ENCODE results near the gene IHH.
A peak's percentile ranks its signal among the peaks of the same experiment; 100 is the strongest.

Gene IHH

DNA sequence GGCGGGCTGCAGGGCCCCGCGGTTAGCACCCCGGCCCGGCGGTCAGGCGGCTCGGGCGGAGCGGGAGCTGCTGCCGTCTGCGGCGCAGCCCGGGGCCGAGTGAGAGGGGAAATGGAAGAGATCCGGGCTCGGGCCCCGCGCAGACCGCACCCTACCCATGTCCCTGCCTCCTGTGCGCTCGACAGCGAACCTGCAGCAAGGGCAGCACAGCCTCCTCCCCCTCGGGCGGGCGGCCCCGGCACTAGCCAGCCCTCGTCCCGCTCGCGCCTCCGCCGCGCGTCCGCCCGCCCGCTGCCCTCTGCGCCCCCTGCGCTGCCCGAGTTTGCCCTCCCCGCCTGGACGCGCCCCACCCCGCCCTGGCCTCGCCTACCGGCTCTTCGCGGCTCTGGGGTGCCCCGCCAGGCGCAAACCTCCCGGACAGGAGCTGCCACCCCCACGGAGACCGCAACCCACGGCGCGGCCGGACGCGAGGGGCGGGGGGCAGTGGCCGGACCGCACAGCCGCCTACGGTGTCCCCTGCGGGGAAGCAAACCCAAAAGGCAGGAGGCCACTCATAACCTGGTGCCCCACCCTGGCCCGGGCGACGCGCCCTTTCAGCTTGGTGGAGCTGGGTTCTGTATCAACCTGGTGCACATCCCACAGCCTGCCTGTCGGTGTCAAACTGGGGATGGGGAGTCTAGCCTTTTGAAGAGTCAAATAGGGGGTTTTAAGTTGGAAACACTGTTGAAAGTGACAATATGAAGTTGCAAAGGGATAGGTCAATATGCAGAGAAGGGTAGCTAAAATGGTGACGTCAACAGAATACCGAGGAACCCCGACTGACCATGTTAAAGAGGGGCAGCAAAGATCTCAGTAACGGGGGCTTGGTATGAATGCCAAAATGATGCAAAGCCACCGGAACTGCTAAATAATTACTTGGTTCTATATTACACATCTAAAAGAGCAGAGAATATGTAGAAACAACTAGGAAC lies at the start of gene IHH:
Gene IHH, minus strand, starts transcription at position 101 of the 971 bp plus-strand sequence. CDS start 454 bp downstream, outside the sequence.
- no peak for DNase-seq

DNA sequence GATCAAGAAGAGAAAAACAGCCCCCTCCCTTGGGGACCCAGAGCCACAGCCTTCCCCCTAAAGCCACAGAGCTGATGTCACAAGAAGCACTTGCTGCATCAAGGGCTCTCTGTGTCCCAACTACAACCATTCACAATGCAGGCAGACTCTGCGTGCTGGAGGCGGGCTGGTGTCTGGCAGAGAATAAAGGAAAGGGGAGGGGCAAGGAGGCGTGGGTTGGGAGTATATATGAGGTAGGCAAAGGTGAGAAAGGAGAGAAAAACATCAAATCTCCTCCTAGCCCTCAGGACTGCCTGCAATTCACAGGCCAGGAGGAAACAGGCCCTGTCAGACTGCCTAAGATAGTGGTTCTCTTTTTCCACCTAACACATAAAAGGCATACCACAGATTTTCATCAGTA lies 48.8 kb upstream of the IHH start:
- peak; percentile 15 for DNase-seq

DNA sequence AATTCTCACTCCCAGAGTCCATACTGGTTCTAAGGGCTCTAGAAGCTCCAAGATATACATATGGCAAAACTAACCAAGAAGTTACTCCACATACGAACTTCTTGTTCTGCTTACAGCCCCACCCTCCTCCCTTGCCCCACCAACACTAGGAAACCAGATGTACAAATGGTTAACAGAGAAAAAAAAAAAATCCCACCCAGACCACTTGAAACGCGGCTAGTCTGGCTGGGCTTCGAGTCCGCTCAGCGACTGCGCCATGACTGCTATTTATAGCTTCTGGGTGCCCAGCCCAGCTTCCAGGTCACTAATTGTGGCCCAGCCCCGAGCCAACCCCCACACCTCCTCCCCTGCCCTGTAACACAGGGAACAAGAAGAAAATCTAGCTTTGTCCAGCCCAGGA lies 47.0 kb upstream of the IHH start:
- no peak for DNase-seq

DNA sequence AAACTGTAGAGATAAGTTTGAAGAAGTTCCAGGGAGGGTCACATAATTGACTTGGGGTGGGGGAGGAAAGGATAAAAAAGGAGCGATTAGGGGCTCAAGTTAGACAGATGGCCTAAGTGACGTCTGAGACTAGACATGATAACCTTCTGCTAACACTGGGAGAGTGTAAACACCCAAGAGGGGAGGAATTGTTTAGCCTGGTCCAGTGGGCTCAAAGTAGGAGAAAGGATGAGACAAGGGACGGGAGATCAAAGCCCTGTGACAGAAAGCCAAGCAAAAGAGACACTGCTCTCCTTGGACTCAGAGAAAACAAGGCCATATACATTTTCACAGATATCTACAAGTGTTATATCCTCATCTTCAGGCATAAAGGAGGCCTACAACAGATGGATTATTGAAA lies 45.5 kb upstream of the IHH start:
- DNase-seq = no peak

DNA sequence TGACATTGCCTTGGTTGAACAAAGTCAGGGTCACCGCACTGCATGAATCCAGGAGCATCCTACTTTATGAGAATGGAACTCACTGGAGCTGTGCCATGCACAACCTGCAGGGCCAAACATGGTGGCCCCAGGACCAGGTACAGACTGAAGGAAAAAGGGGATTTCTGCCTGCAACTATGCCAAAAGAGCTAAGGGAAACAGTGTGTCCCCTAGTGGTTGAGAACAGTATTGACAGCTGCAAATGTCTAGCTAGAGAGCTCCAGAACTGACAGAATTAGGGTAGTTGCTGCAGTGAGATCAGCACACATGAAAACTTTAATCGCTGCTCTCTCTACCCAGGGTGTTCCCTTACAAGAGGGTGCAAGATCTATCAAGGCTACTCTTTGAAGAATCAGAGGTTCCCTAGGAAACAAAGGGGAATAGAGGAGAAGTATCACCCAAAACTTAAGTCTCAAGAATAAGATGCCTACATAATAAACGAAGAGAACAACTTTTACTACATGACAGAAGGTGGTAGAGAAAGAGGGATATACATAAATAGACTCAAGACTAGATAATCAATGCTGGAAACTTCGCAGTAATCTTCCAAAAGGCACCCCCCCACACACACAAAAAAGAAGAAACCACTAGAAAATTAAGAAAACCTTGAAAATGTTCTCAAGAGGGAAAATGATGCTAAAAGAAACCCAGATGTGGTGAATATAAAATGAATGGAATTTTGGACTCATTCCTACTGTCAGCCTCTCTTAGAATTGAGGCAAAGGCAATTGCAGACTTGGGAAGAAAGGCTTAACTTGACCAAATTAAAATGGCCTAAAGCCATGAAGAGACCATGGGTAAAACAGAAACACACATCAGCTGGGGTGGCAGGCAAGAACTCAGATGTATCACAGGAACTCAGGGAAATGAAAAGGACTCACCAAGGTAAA lies 43.6 kb upstream of the IHH start:
- peak; percentile 62 for DNase-seq

DNA sequence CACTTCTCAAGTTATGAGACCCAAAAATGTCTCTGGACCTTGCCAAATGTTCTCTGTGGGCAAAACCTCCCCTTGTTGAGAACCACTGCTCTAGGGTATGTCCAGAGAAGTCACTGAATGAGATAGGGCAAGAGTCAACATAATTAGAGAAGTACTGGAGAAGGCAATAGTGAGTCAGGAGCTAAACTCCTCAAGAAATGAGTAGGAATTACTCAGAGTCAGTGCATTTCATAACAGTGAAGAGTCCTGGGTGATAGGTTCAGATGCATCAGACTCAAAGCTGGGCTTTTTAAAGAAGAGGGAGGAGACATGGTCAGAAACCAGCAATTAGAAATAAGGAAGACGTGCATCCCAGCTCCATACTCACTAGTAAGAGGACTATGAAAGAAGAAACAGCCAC lies 38.6 kb upstream of the IHH start:
- peak; percentile 96 for DNase-seq

- DNase-seq = no peak
These were observed 34.8 kb upstream of the IHH start for GRCh38 chr2:219095406-219095935.

- DNase-seq = no peak
These were observed 33.5 kb upstream of the IHH start for GRCh38 chr2:219094171-219094570.

DNA sequence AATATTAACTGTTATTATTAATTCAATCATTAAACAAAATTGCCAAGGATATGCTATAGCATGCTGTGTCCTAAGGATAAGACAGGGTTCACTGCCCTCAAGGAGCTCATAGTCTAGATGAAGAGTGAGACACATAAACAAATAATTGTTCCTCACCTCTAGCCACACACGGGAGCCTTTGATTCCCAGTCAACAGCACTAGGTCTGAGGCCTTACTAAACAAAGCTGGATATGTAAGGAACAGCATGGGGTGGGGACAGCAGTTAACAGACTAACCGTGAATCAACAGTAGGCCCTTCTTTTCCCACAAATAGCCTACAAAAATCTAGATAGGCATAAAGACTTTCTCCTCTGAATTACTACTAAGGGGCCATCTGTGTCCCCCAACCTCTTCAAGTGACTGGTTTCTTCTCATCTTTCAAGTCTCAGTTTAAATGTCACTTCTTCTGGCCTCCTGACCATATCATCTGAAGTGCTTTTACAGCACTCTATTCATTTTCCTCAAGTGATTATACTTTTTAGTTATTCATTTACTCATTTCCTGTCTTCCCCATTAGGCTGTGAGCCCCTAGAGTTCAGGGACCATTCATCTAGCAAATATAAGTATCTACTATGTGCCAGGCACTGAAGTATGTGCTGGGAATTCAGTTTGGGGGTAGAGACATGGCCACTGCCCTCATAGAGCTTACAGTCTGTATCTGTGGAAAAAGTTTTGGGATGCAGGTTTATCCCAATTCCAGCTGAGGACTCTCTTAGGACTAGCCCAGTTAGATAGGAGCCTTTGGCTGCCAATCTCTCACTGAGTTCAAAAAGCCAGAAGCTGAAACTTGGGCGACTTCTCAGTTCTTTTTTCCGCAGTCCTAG lies 29.9 kb upstream of the IHH start:
- DNase-seq = no peak

GRCh38 chr2:219089330-219089729 lies 28.6 kb upstream of the IHH start:
- DNase-seq = no peak

GRCh38 chr2:219087848-219088247 lies 27.1 kb upstream of the IHH start:
- peak; percentile 31 for DNase-seq

DNA sequence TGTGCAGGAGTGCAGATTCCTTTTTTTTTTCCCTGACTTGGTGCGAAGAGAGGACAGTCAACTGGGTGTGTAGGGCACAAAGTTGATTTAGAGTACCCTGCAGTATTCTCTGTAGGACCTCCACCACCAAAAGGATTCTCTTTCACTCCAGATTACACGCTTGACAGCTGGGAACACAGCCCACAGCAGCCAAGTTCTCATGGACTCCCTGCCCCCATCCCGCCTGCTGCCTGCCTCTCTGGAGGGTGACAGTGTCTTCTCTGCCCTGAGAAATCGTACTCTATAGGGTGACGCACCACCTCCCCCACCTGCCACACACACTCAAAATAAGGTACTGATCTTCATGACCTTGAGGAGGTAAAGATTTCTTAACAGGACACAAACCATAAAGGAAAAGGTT lies 26.6 kb upstream of the IHH start:
- DNase-seq = no peak

- DNase-seq = peak; percentile 56
These were observed 25.5 kb upstream of the IHH start for GRCh38 chr2:219086196-219086595.

GRCh38 chr2:219084791-219085190 lies 24.1 kb upstream of the IHH start:
- DNase-seq = no peak

DNA sequence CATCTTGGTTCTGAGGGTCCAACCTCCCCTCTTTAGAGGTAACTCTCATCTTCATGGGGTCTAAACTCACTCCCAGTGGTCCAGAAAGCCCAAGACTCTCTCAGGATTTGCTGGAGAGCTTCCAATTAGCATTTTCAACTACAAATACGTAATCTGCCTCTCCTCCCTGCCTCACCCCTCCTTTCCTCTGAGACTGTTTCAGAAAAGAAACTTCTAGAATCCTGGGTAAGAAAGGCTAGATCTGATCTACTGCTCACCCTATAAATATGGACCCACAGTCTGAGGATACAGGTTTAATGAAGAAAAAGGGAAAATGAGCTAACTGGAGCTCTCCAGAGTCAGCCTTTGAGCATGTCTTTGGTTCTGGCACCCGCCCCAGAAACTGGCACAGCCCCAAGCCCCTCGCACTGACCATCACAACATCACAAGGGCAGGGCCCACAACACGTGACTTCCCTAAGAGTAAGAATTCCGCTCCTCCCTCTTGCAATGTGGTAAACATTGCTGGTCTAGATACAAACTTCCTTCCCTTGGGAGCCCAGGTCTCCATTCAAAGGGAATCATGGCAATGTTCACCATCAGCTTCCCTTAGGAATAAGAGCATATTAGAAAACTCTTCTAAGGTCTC lies 21.7 kb upstream of the IHH start:
- DNase-seq = no peak

- peak; percentile 46 for DNase-seq
These were observed 21.1 kb upstream of the IHH start for GRCh38 chr2:219081701-219082331.

- no peak for DNase-seq
These were observed 20.4 kb upstream of the IHH start for GRCh38 chr2:219081096-219081495.

- no peak for DNase-seq
These were observed 18.7 kb upstream of the IHH start for GRCh38 chr2:219079417-219079816.

DNA sequence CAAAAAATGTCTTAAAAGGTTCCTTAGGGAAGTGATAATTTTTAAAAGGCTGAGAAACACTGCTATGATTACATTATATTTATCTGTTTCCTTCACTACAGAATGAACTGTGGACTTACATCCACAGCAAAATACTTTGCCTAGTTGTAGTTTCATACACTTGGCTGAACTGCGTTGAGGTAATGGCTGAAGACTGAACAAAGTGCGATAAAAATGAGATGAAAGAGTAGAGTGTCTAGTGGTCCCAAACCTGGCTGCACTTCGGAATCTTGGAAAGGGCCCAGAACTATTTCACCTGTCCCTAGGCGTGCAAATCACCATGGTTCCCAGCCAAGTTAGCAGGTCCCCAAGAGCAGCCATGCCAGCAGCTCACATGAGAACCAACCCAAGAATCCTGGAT lies 18.2 kb upstream of the IHH start:
- DNase-seq = no peak

DNA sequence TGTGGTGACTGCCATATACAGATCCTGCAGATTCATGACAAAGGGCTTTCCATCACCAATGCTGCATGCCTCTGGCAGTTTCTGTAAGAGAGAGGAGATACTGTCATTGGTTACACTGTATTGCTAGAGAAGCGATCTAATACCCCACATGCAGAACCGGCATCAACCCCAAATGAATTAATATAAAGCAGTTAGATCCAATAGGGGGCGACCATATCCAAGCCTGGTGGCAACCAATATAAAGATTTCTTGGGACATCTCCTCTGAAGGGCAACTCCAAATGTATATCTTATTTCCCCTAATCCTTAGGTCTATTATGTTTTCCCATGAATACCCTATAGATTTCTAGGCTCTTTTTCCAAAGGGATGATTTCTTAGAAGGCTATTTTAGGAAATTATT lies 17.4 kb upstream of the IHH start:
- peak; percentile 18 for DNase-seq

DNA sequence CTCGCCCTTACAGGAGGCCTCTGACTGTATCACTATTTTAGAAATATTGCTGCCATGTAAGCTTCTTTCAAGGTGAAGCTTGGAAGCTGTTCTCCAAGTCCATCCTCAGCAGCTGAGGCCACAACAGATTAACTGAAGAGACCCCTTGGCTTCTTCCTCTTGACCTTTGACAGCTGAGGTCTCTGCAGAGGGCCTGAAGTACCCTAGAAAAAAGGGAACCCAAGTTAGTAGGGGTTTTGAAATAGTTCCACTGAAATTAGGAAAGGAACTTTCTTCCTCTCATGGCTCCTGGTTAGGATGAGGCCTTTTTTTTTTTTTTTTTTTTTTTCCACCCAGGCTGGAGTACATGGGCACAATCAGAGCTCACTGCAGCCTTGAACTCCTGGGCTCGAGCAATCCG lies 15.5 kb upstream of the IHH start:
- DNase-seq = peak; percentile 47
